Endothelial cell of umbilical vein (primary cell): ENCODE measurements around the gene IRF2. TPM values are rescaled to one million over a fixed set of nuclear protein-coding genes. Genes with fewer than 3 reads are reported as not detected.

Experiments
- BruUV-seq: library from RNA; stranded (reverse); fragments of 400-500 nt; replicated peaks from 2 replicates; lab custom pipeline; 2021; lab: Mats Ljungman, UMichigan
- CTCF ChIA-PET: fragments of 300-600, 350-600 bp; sonication (Branson Sonifier 250); formaldehyde crosslinking; loops from one replicate; lab custom pipeline; 2021; ENCODE audit warnings: antibody characterized with exemption, inconsistent platforms; lab: Charles Lee
- POLR2A ChIA-PET: fragments of 300-600, 350-600 bp; sonication (Branson Sonifier 250); formaldehyde crosslinking; loops from one replicate; lab custom pipeline; 2021; ENCODE audit warnings: antibody characterized with exemption, inconsistent platforms; lab: Charles Lee
- DNase-seq: peaks from one replicate; pipeline ENCODE4 v3.0.0-alpha.2; 2011; ENCODE audit warnings: low read depth, low spot score
- FAIRE-seq: peaks from 2 replicates; lab custom pipeline; 2011; peaks lifted over from hg19 to GRCh38; lab: Jason Lieb, UNC
- H2AFZ ChIP-seq: 2 replicates; pipeline ENCODE4 v1.6.0; 2012; ENCODE audit warnings: low read depth, low read length, control low read depth, inconsistent platforms
- H3K27ac ChIP-seq: 2 replicates; pipeline ENCODE4 v1.5.1; 2011; ENCODE audit warnings: low read depth, mild to moderate bottlenecking, control low read depth, low read length, moderate library complexity; ENCODE audit not compliant: insufficient read depth
- H3K27me3 ChIP-seq, 2 experiments: 2 replicates each; pipeline versions ENCODE4 v1.6.0 to v1.6.1; 2011; ENCODE audit warnings: low read length in 2 of 2, mixed read lengths in 1 of 2; ENCODE audit not compliant: control insufficient read depth in 2 of 2, insufficient read depth in 2 of 2
- H3K36me3 ChIP-seq, 2 experiments: 2 replicates in 1 of 2; 3 replicates in 1 of 2; pipeline ENCODE4 v1.5.1; 2011; ENCODE audit warnings: low read length in 2 of 2, mild to moderate bottlenecking in 1 of 2, moderate library complexity in 1 of 2; ENCODE audit not compliant: control insufficient read depth in 2 of 2, insufficient read depth in 2 of 2; ENCODE audit errors: extremely low read depth in 1 of 2
- H3K4me1 ChIP-seq: 3 replicates; pipeline ENCODE4 v1.5.1; 2011; ENCODE audit warnings: mild to moderate bottlenecking, low read length; ENCODE audit not compliant: control insufficient read depth, insufficient read depth; ENCODE audit errors: extremely low read depth
- H3K4me2 ChIP-seq: 2 replicates; pipeline ENCODE4 v1.6.1; 2011; ENCODE audit warnings: low read length, control low read depth, mixed read lengths; ENCODE audit not compliant: insufficient read depth
- H3K4me3 ChIP-seq, 3 experiments: fragments of 200-600 bp in 1 of 3; sonication (generic), shearing (Covaris generic) in 1 of 3; replicated peaks in 1 of 3; 2 replicates each; pipeline ENCODE4 v1.5.1; 2011 to 2016; ENCODE audit warnings: control low read depth in 3 of 3, low read length in 3 of 3, mild to moderate bottlenecking in 2 of 3, inconsistent platforms in 1 of 3, low read depth in 1 of 3, moderate library complexity in 1 of 3; ENCODE audit not compliant: insufficient read depth in 1 of 3
- H3K79me2 ChIP-seq: 2 replicates; pipeline ENCODE4 v1.6.0; 2012; ENCODE audit warnings: low read length, inconsistent platforms; ENCODE audit not compliant: control insufficient read depth, insufficient read depth
- H3K9ac ChIP-seq: replicated peaks from 2 replicates; pipeline ENCODE3; 2011; ENCODE audit warnings: low read length, control low read depth; ENCODE audit not compliant: insufficient read depth; ENCODE audit errors: extremely low read depth
- H3K9me1 ChIP-seq: replicated peaks from 3 replicates; pipeline ENCODE4 v1.6.0; 2011; ENCODE audit warnings: mild to moderate bottlenecking, low read length; ENCODE audit not compliant: control insufficient read depth, insufficient read depth; ENCODE audit errors: extremely low read depth
- H3K9me3 ChIP-seq: replicated peaks from 2 replicates; pipeline ENCODE4 v1.5.1; 2012; ENCODE audit warnings: low read length, inconsistent platforms; ENCODE audit not compliant: control insufficient read depth, insufficient read depth
- H4K20me1 ChIP-seq: replicated peaks from 2 replicates; pipeline ENCODE3; 2011; ENCODE audit warnings: mild to moderate bottlenecking, low read length; ENCODE audit not compliant: control insufficient read depth, insufficient read depth; ENCODE audit errors: extremely low read depth
- CTCF ChIP-seq, 2 donors: IDR thresholded peaks; 1 replicate in 1 of 2; 2 replicates in 1 of 2; pipeline ENCODE4 v1.5.1; 2011; ENCODE audit warnings: low read length in 2 of 2, mild to moderate bottlenecking in 2 of 2, moderate library complexity in 2 of 2, control low read depth in 1 of 2, inconsistent platforms in 1 of 2, low read depth in 1 of 2; ENCODE audit not compliant: insufficient read depth in 1 of 2; ENCODE audit errors: extremely low read depth in 1 of 2
- EZH2 ChIP-seq: IDR thresholded peaks from 2 replicates; pipeline ENCODE4 v1.6.1; 2012; ENCODE audit warnings: borderline replicate concordance, low read depth, mild to moderate bottlenecking, moderate library complexity, low read length, inconsistent platforms; ENCODE audit not compliant: severe bottlenecking
- FOS ChIP-seq: IDR thresholded peaks from 2 replicates; pipeline ENCODE4 v1.6.1; 2011; ENCODE audit warnings: mild to moderate bottlenecking, low read length, moderate library complexity, borderline replicate concordance; ENCODE audit not compliant: insufficient read depth
- GATA2 ChIP-seq: IDR thresholded peaks from 2 replicates; pipeline ENCODE4 v1.7.0; 2011; ENCODE audit warnings: low read depth, mild to moderate bottlenecking, moderate library complexity, mixed read lengths, low read length; ENCODE audit not compliant: insufficient read length, insufficient read depth
- JUN ChIP-seq: IDR thresholded peaks from 2 replicates; pipeline ENCODE4 v1.6.1; 2011; ENCODE audit warnings: borderline replicate concordance, low read depth; ENCODE audit not compliant: insufficient read length, insufficient read depth
- MAX ChIP-seq: IDR thresholded peaks from 2 replicates; pipeline ENCODE4 v1.6.1; 2011; ENCODE audit not compliant: insufficient read depth, insufficient read length
- MYC ChIP-seq: IDR thresholded peaks from one replicate; pipeline ENCODE4 v1.6.1; 2011; ENCODE audit warnings: mild to moderate bottlenecking, low read depth, low read length
- POLR2A ChIP-seq: IDR thresholded peaks from 2 replicates; pipeline ENCODE4 v1.6.1; 2012; ENCODE audit warnings: low read depth, mild to moderate bottlenecking, control low read depth, low read length
- POLR2AphosphoS5 ChIP-seq: IDR thresholded peaks from 2 replicates; pipeline ENCODE4 v1.6.1; 2012; ENCODE audit warnings: low read depth, mild to moderate bottlenecking, control low read depth, low read length, moderate library complexity; ENCODE audit not compliant: insufficient read depth
- dilution Hi-C: fragments of 300-500 bp; cut with MboI; formaldehyde crosslinking; loops from one replicate; pipeline ENCODE4 v1.15.0; 2019; ENCODE audit warnings: low sequenced_read_pairs; ENCODE audit not compliant: extremely low pct_ligation_motif_present
- intact Hi-C: fragments of 100-400 bp; cut with micrococcal nuclease; formaldehyde crosslinking; loops from one replicate; pipeline ENCODE4 v1.10.0; 2022
- polyA plus RNA-seq, 4 experiments: library from polyadenylated mRNA; depleted of rRNA in 3 of 4; stranded (reverse) in 3 of 4; unstranded in 1 of 4; fragments of >200 nt; gene quantifications; 2 replicates each; pipeline versions ENCODE4 v1.2.1 to v1.2.3, GENCODE V29; 2011 to 2012; ENCODE audit warnings: missing spikeins in 1 of 4
- total RNA-seq: library from RNA; stranded (reverse); gene quantifications from 2 replicates; pipeline ENCODE4 v1.2.3, GENCODE V29; 2021

IRF2 gene
- total and polyA plus RNA-seq, 2 donors (not counting 3 experiments of a cell fraction or from before 2014, with no cell fraction given), result 26.9 to 27.6 TPM

- CTCF ChIA-PET, result no interaction called here
- no TSS peak for BruUV-seq
- H3K79me2 ChIP-seq, result no peaks in the 10 kb centered on the region
- dilution Hi-C loops, result no loop called here
- no peaks in the 10 kb centered on the region for H4K20me1 ChIP-seq
- no peaks in the 10 kb centered on the region for H3K4me1 ChIP-seq
- no peak overlapping the region for H2AFZ ChIP-seq
- intact Hi-C loops, result no loop called here
- no peaks in the 10 kb centered on the region for H3K36me3 ChIP-seq
- DNase-seq (no peak), FAIRE-seq (no peak)
- no peak overlapping the region for H3K4me2 ChIP-seq
- TF ChIP-seq CTCF (IDR thresholded peaks at IDR 0.05; ENCODE audit: extremely low read depth in 1 of 2, insufficient read depth in 1 of 2, low read depth in 1 of 2, low read length in 2 of 2), result no peak
- no peak for TF ChIP-seq MAX
- no peak for TF ChIP-seq EZH2
- TF ChIP-seq GATA2, result no peak
- TF ChIP-seq POLR2AphosphoS5, result no peak
- TF ChIP-seq POLR2A, result no peak
- no peak for TF ChIP-seq JUN
- TF ChIP-seq MYC, result no peak
- TF ChIP-seq FOS, result no peak
- POLR2A ChIA-PET, result no interaction called here
- no peaks in the 10 kb centered on the region for H3K27me3 ChIP-seq
- no peak overlapping the region for H3K4me3 ChIP-seq
- no peak overlapping the region for H3K27ac ChIP-seq
- no peaks in the 10 kb centered on the region for H3K9me1 ChIP-seq
- no peak overlapping the region for H3K9ac ChIP-seq
- no peaks in the 10 kb centered on the region for H3K9me3 ChIP-seq
These were observed 110.0 kb downstream of the IRF2 start for GRCh38 chr4:184364100-184364921.
